ENCODE measurements around the gene KLHDC8A.
"Not testable (repeated sequence)": the region's sequence is repeated elsewhere in the genome, so short reads cannot be mapped to it uniquely, and the experiment has no call there.

The KLHDC8A gene

GRCh38 chr1:205317311-205317917, 39.3 kb downstream of the KLHDC8A start:
- no peak for DNase-seq

GRCh38 chr1:205316161-205316566, 40.6 kb downstream of the KLHDC8A start:
- DNase-seq = no peak

- no peak for DNase-seq
Measured at GRCh38 chr1:205315008-205315618, 41.6 kb downstream of the KLHDC8A start.

GRCh38 chr1:205313563-205314308, 43.0 kb downstream of the KLHDC8A start:
- DNase-seq = peak; percentile 61

- no peak for DNase-seq
Measured at GRCh38 chr1:205312866-205313562, 43.7 kb downstream of the KLHDC8A start.

GRCh38 chr1:205310976-205311704, 45.6 kb downstream of the KLHDC8A start:
- no peak for DNase-seq

GRCh38 chr1:205309741-205310140, 47.0 kb downstream of the KLHDC8A start:
- no peak for DNase-seq

- no peak for DNase-seq
Measured at GRCh38 chr1:205306929-205307566, 49.7 kb downstream of the KLHDC8A start.

GRCh38 chr1:205304695-205305070, 52.0 kb downstream of the KLHDC8A start:
- no peak for DNase-seq

GRCh38 chr1:205304046-205304694, 52.6 kb downstream of the KLHDC8A start:
- no peak for DNase-seq

- no peak for DNase-seq
Measured at GRCh38 chr1:205303247-205303888, 53.4 kb downstream of the KLHDC8A start.

GRCh38 chr1:205301842-205302588, 54.7 kb downstream of the KLHDC8A start:
- DNase-seq = no peak

GRCh38 chr1:205301205-205301821, 55.4 kb downstream of the KLHDC8A start:
- DNase-seq = peak; percentile 90

GRCh38 chr1:205300149-205300548, 56.6 kb downstream of the KLHDC8A start:
- no peak for DNase-seq

- peak; percentile 91 for DNase-seq
Measured at GRCh38 chr1:205298191-205298994, 58.3 kb downstream of the KLHDC8A start.

- not testable (repeated sequence) for DNase-seq
Measured at GRCh38 chr1:205297546-205298177, 59.1 kb downstream of the KLHDC8A start.

GRCh38 chr1:205296154-205296553, 60.6 kb downstream of the KLHDC8A start:
- DNase-seq = no peak

GRCh38 chr1:205294934-205295333, 61.8 kb downstream of the KLHDC8A start:
- no peak for DNase-seq
